SK-N-SH treated with all-trans-retinoic acid at 6 μM for 48 hours (cell line): Measurements from ENCODE around the gene RERE.

Experiments
- ATAC-seq: fragments of 200-7000 bp; cut with Tn5 transposase; 3 replicates; pipeline ENCODE4 v1.9.1; 2020; ENCODE audit warnings: mild to moderate bottlenecking, moderate library complexity
- BACH2 ChIP-seq: fragments of 250-450 bp; sonication (Bioruptor Pico); IDR thresholded peaks from 2 replicates; pipeline ENCODE4 v1.9.0; 2021; ENCODE audit warnings: mild to moderate bottlenecking, borderline replicate concordance
- CSDC2 ChIP-seq: fragments of 250-450 bp; sonication (Bioruptor Pico); IDR thresholded peaks from 2 replicates; pipeline ENCODE4 v1.5.0; 2020; ENCODE audit warnings: mild to moderate bottlenecking, moderate library complexity
- CSRNP3 ChIP-seq: fragments of 250-450 bp; sonication (Bioruptor Pico); IDR thresholded peaks from 2 replicates; pipeline ENCODE4 v1.5.1; 2021; ENCODE audit warnings: mild to moderate bottlenecking, moderate library complexity
- ESRRG ChIP-seq: fragments of 250-450 bp; sonication (Bioruptor Pico); IDR thresholded peaks from 2 replicates; pipeline ENCODE4 v1.6.1; 2021; ENCODE audit warnings: mild to moderate bottlenecking
- ISL1 ChIP-seq: fragments of 250-450 bp; sonication (Bioruptor Pico); IDR thresholded peaks from 2 replicates; pipeline ENCODE4 v2.1.2; 2022; ENCODE audit warnings: mild to moderate bottlenecking, moderate library complexity
- OSR1 ChIP-seq: fragments of 250-450 bp; sonication (Bioruptor Pico); IDR thresholded peaks from 2 replicates; pipeline ENCODE4 v1.8.0; 2022; ENCODE audit warnings: moderate library complexity, mild to moderate bottlenecking, inconsistent platforms
- PATZ1 ChIP-seq: fragments of 250-450 bp; sonication (Bioruptor Pico); IDR thresholded peaks from 2 replicates; pipeline ENCODE4 v1.8.0; 2020; ENCODE audit warnings: mild to moderate bottlenecking, moderate library complexity, borderline replicate concordance
- POU6F1 ChIP-seq: fragments of 250-450 bp; sonication (Bioruptor Pico); IDR thresholded peaks from 2 replicates; pipeline ENCODE4 v1.8.0; 2021; ENCODE audit warnings: low read depth, mild to moderate bottlenecking, moderate library complexity, borderline replicate concordance
- PPARA ChIP-seq: fragments of 250-450 bp; sonication (Bioruptor Pico); IDR thresholded peaks from 2 replicates; pipeline ENCODE4 v1.5.0; 2020; ENCODE audit warnings: mild to moderate bottlenecking, borderline replicate concordance
- RARB ChIP-seq: fragments of 250-450 bp; sonication (Bioruptor Pico); IDR thresholded peaks from 2 replicates; pipeline ENCODE4 v1.8.0; 2021; ENCODE audit warnings: mild to moderate bottlenecking, moderate library complexity
- SNAI2 ChIP-seq: fragments of 250-450 bp; sonication (Bioruptor Pico); IDR thresholded peaks from 2 replicates; pipeline ENCODE4 v1.5.0; 2020; ENCODE audit warnings: mild to moderate bottlenecking, moderate library complexity
- TCF4 ChIP-seq: fragments of 250-450 bp; sonication (Bioruptor Pico); IDR thresholded peaks from 2 replicates; pipeline ENCODE4 v1.8.0; 2021; ENCODE audit warnings: mild to moderate bottlenecking, moderate library complexity, borderline replicate concordance
- TOX ChIP-seq: fragments of 250-450 bp; sonication (Bioruptor Pico); IDR thresholded peaks from 2 replicates; pipeline ENCODE4 v1.8.0; 2021; ENCODE audit warnings: mild to moderate bottlenecking, moderate library complexity, borderline replicate concordance
- TSHZ2 ChIP-seq: fragments of 250-450 bp; sonication (Bioruptor Pico); IDR thresholded peaks from 2 replicates; pipeline ENCODE4 v1.5.0; 2020; ENCODE audit warnings: mild to moderate bottlenecking, moderate library complexity
- ZFP3 ChIP-seq: fragments of 250-450 bp; sonication (Bioruptor Pico); IDR thresholded peaks from 2 replicates; pipeline ENCODE4 v1.5.0; 2020; ENCODE audit warnings: mild to moderate bottlenecking, moderate library complexity
- ZFP30 ChIP-seq: fragments of 450-650 bp; formaldehyde crosslinking; IDR thresholded peaks from 2 replicates; pipeline ENCODE4 v1.5.0; 2022; ENCODE audit warnings: mild to moderate bottlenecking, moderate library complexity
- ZNF565 ChIP-seq: fragments of 450-650 bp; formaldehyde crosslinking; conservative IDR thresholded peaks from 2 replicates; pipeline ENCODE4 v1.5.0; 2020; ENCODE audit warnings: low read depth, mild to moderate bottlenecking, moderate library complexity
- ZNF70 ChIP-seq: fragments of 450-650 bp; formaldehyde crosslinking; IDR thresholded peaks from 2 replicates; pipeline ENCODE4 v1.5.0; 2020; ENCODE audit warnings: mild to moderate bottlenecking, moderate library complexity
- ZNF8 ChIP-seq: fragments of 450-650 bp; formaldehyde crosslinking; IDR thresholded peaks from 2 replicates; pipeline ENCODE4 v1.5.0; 2020; ENCODE audit warnings: mild to moderate bottlenecking, moderate library complexity

RERE gene

GRCh38 chr1:8777867-8778266, 39.6 kb downstream of the RERE start:
- ATAC-seq: no peak
- no peak for TF ChIP-seq ZNF565
- no peak for TF ChIP-seq ESRRG
- TF ChIP-seq, all 23 proteins: peak for 0

- no peak for ATAC-seq
- TF ChIP-seq OSR1 (no peak), ESRRG (no peak), TOX (no peak), ZFP30 (CRISPR knock-in tag) (no peak), TCF4 (CRISPR knock-in tag) (no peak), BACH2 (no peak), CSDC2 (CRISPR knock-in tag) (no peak), CSRNP3 (CRISPR knock-in tag) (no peak), ZNF70 (CRISPR knock-in tag) (no peak), RARB (CRISPR knock-in tag) (no peak), PPARA (CRISPR knock-in tag) (no peak), SNAI2 (CRISPR knock-in tag) (no peak), ZNF8 (CRISPR knock-in tag) (no peak), ZFP3 (CRISPR knock-in tag) (no peak)
- TF ChIP-seq, all 23 proteins: peak for 0
Observed at GRCh38 chr1:8776104-8776503, 41.3 kb downstream of the RERE start.

- TF ChIP-seq ZNF8 (CRISPR knock-in tag): no peak
- no peak for TF ChIP-seq OSR1
- TF ChIP-seq BACH2: no peak
- no peak for TF ChIP-seq CSDC2 (CRISPR knock-in tag)
- no peak for TF ChIP-seq ZNF70 (CRISPR knock-in tag)
- TF ChIP-seq TCF4 (CRISPR knock-in tag): no peak
- no peak for TF ChIP-seq POU6F1 (CRISPR knock-in tag)
- TF ChIP-seq ESRRG: no peak
- no peak for ATAC-seq
Observed at GRCh38 chr1:8767006-8767405, 50.4 kb downstream of the RERE start.

- ATAC-seq: no peak; the same call in 2 of the 3 replicates
- TF ChIP-seq ESRRG: no peak
- no peak for TF ChIP-seq ZNF8 (CRISPR knock-in tag)
Observed at GRCh38 chr1:8765198-8765597, 52.2 kb downstream of the RERE start.

GRCh38 chr1:8764293-8764937, 53.0 kb downstream of the RERE start:
- no peak for ATAC-seq
- TF ChIP-seq POU6F1 (CRISPR knock-in tag): no peak
- TF ChIP-seq ISL1: no peak
- TF ChIP-seq ZFP3 (CRISPR knock-in tag): no peak
- no peak for TF ChIP-seq PATZ1 (CRISPR knock-in tag)

- no peak for ATAC-seq
- TF ChIP-seq SNAI2 (CRISPR knock-in tag): no peak
- no peak for TF ChIP-seq PPARA (CRISPR knock-in tag)
- TF ChIP-seq TSHZ2: no peak
- TF ChIP-seq POU6F1 (CRISPR knock-in tag): no peak
- no peak for TF ChIP-seq PATZ1 (CRISPR knock-in tag)
- no peak for TF ChIP-seq ESRRG
Observed at GRCh38 chr1:8763888-8764287, 53.6 kb downstream of the RERE start.
